DOHH2 (cell line): ENCODE data around the gene ANO9.

ENCODE experiments used
- EZH2phosphoT487 ChIP-seq: fragments of 200-600 bp; sonication (generic); IDR thresholded peaks from 2 replicates; pipeline ENCODE4 v1.6.1; 2017; ENCODE audit warnings: borderline replicate concordance, mild to moderate bottlenecking, antibody characterized with exemption, low read length, moderate library complexity, mixed read lengths
- TF ChIP-seq, protein P1 (sequence below): fragments of 200-600 bp; sonication (generic); IDR thresholded peaks from one replicate; pipeline ENCODE4 v1.5.1; 2014; ENCODE audit warnings: antibody characterized with exemption, mild to moderate bottlenecking, low read depth, low read length; ENCODE audit not compliant: poor library complexity, severe bottlenecking

DNA sequence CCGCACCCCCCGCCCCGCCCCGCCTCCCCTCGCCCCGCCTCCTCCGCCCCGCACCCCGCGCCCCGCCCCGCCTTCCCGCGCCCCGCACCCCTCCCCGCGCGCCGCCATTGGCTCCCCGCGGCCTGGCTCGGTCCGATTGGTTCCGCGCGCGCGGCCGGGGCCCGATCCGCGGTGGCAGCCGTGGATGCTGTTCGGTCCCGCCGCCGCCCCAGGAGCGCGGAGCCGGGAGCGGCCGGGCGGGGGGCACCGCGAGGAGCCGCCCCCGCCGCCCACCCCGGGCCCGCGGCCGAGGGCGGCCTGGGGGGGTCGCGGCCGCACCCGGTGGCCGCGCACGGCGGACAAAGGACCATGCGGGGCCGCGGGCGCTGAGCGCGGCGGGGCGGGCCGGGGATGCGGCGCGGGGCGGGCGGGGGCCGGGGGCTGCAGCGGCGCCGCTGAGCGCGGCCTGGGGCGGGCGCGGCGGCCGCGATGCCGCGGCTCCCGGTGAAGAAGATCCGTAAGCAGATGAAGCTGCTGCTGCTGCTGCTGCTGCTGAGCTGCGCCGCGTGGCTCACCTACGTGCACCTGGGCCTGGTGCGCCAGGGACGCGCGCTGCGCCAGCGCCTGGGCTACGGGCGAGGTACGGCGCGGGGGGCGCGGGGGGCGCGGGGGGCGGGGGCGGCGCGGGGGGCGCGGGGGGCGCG lies 72.3 kb downstream of the ANO9 start, which contains the start of gene B4GALNT4:
- TF ChIP-seq, protein P1, sequence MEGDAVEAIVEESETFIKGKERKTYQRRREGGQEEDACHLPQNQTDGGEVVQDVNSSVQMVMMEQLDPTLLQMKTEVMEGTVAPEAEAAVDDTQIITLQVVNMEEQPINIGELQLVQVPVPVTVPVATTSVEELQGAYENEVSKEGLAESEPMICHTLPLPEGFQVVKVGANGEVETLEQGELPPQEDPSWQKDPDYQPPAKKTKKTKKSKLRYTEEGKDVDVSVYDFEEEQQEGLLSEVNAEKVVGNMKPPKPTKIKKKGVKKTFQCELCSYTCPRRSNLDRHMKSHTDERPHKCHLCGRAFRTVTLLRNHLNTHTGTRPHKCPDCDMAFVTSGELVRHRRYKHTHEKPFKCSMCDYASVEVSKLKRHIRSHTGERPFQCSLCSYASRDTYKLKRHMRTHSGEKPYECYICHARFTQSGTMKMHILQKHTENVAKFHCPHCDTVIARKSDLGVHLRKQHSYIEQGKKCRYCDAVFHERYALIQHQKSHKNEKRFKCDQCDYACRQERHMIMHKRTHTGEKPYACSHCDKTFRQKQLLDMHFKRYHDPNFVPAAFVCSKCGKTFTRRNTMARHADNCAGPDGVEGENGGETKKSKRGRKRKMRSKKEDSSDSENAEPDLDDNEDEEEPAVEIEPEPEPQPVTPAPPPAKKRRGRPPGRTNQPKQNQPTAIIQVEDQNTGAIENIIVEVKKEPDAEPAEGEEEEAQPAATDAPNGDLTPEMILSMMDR, result no peak
- TF ChIP-seq EZH2phosphoT487, result no peak
